OCI-LY3 (cell line): ENCODE results near the gene RUSF1.

Experiments used
- H2AFZ ChIP-seq: fragments of 200-600, 300-600 bp; shearing (Covaris generic); 2 replicates; pipeline ENCODE4 v1.6.0; 2014; ENCODE audit warnings: antibody characterized with exemption, low read depth, low read length
- H3K27ac ChIP-seq: fragments of 200-600, 300-600 bp; sonication (generic); 2 replicates; pipeline ENCODE4 v1.5.1; 2014; ENCODE audit warnings: mild to moderate bottlenecking, low read length, moderate library complexity, mixed read lengths
- H3K27me3 ChIP-seq: fragments of 200-600, 300-600 bp; sonication (generic); 2 replicates; pipeline ENCODE4 v1.6.1; 2014; ENCODE audit warnings: low read depth, low read length, mixed read lengths
- H3K36me3 ChIP-seq: fragments of 200-600, 300-600 bp; sonication (generic); replicated peaks from 2 replicates; pipeline ENCODE3; 2014; ENCODE audit warnings: low read depth, low read length, mixed read lengths
- H3K4me1 ChIP-seq: fragments of 300-600, 200-600 bp; sonication (generic); 2 replicates; pipeline ENCODE4 v1.6.1; 2014; ENCODE audit warnings: low read length, mixed read lengths
- H3K4me2 ChIP-seq: fragments of 200-600, 300-600 bp; sonication (generic); 2 replicates; pipeline ENCODE4 v1.6.1; 2014; ENCODE audit warnings: low read length, mixed read lengths
- H3K4me3 ChIP-seq: fragments of 300-600, 200-600 bp; sonication (generic); 2 replicates; pipeline ENCODE4 v1.5.1; 2014; ENCODE audit warnings: antibody characterized with exemption, mild to moderate bottlenecking, low read length, moderate library complexity
- H3K79me2 ChIP-seq: fragments of 300-600, 200-600 bp; shearing (Covaris generic); 2 replicates; pipeline ENCODE4 v1.6.1; 2014; ENCODE audit warnings: mild to moderate bottlenecking, low read length, mixed read lengths
- H3K9ac ChIP-seq: fragments of 300-600, 200-600 bp; shearing (Covaris generic); 2 replicates; pipeline ENCODE4 v1.6.0; 2014; ENCODE audit warnings: mild to moderate bottlenecking, low read length, moderate library complexity
- H3K9me3 ChIP-seq: fragments of 200-600, 300-600 bp; shearing (Covaris generic); 2 replicates; pipeline ENCODE4 v1.6.1; 2014; ENCODE audit warnings: low read length, mixed read lengths; ENCODE audit not compliant: insufficient read depth
- H4K20me1 ChIP-seq: fragments of 200-600, 300-600 bp; sonication (generic); 2 replicates; pipeline ENCODE4 v1.6.1; 2016; ENCODE audit warnings: low read length, mixed read lengths; ENCODE audit not compliant: insufficient read depth
- CTCF ChIP-seq: fragments of 200-600, 300-600 bp; sonication (generic); IDR thresholded peaks from 2 replicates; pipeline ENCODE4 v1.5.1; 2014; ENCODE audit warnings: antibody characterized with exemption, low read length, low read depth
- EZH2phosphoT487 ChIP-seq: fragments of 200-600 bp; shearing (Covaris generic); IDR thresholded peaks from 2 replicates; pipeline ENCODE4 v1.6.1; 2018; ENCODE audit warnings: antibody characterized with exemption, mixed run types, low read depth

Gene RUSF1

GRCh38 chr16:31456988-31457360 lies 51.2 kb downstream of the RUSF1 start:
- Histone ChIP-seq H3K4me2 (no peak overlapping the region), H3K27me3 (no peaks in the 10 kb centered on the region), H3K4me3 (no peak overlapping the region), H3K36me3 (peaks cover 16% of the 10 kb centered on the region), H3K79me2 (peaks cover 39% of the 10 kb centered on the region), H3K27ac (no peak overlapping the region), H3K4me1 (peaks cover 13% of the 10 kb centered on the region), H2AFZ (no peak overlapping the region), H3K9me3 (no peaks in the 10 kb centered on the region), H4K20me1 (peaks cover 22% of the 10 kb centered on the region), H3K9ac (no peak overlapping the region)
- TF ChIP-seq CTCF (no peak), EZH2phosphoT487 (no peak)

GRCh38 chr16:31455601-31456314 lies 52.4 kb downstream of the RUSF1 start:
- Histone ChIP-seq H3K27ac (no peak overlapping the region), H3K79me2 (peaks cover 39% of the 10 kb centered on the region), H3K27me3 (no peaks in the 10 kb centered on the region), H3K4me1 (peaks cover 16% of the 10 kb centered on the region), H3K9me3 (no peaks in the 10 kb centered on the region), H3K4me2 (no peak overlapping the region), H4K20me1 (peaks cover 22% of the 10 kb centered on the region), H2AFZ (no peak overlapping the region), H3K9ac (no peak overlapping the region), H3K36me3 (peaks cover 16% of the 10 kb centered on the region), H3K4me3 (no peak overlapping the region)
- TF ChIP-seq EZH2phosphoT487 (no peak), CTCF (peak; percentile 41; the same call in 1 of the 2 replicates)

GRCh38 chr16:31453255-31454204 lies 54.7 kb downstream of the RUSF1 start:
- H3K27ac ChIP-seq, result no peak overlapping the region
- no peak overlapping the region for H3K4me3 ChIP-seq
- peaks cover 16% of the 10 kb centered on the region for H3K36me3 ChIP-seq
- H3K27me3 ChIP-seq, result no peaks in the 10 kb centered on the region
- no peak overlapping the region for H3K9ac ChIP-seq
- H3K9me3 ChIP-seq, result no peaks in the 10 kb centered on the region
- no peak overlapping the region for H3K4me2 ChIP-seq
- H3K79me2 ChIP-seq, result peaks cover 35% of the 10 kb centered on the region
- peaks cover 11% of the 10 kb centered on the region for H3K4me1 ChIP-seq
- H2AFZ ChIP-seq, result no peak overlapping the region
- peaks cover 22% of the 10 kb centered on the region for H4K20me1 ChIP-seq
- TF ChIP-seq EZH2phosphoT487 (no peak), CTCF (no peak)

GRCh38 chr16:31452631-31453106 lies 55.5 kb downstream of the RUSF1 start:
- H2AFZ ChIP-seq, result no peak overlapping the region
- TF ChIP-seq EZH2phosphoT487, result no peak
- TF ChIP-seq CTCF, result no peak
- peaks cover 10% of the 10 kb centered on the region for H3K36me3 ChIP-seq
- H3K9ac ChIP-seq, result no peak overlapping the region
- peaks cover 4% of the 10 kb centered on the region for H3K4me1 ChIP-seq
- H3K4me2 ChIP-seq, result no peak overlapping the region
- peaks cover 17% of the 10 kb centered on the region for H4K20me1 ChIP-seq
- peaks cover 27% of the 10 kb centered on the region for H3K79me2 ChIP-seq
- no peaks in the 10 kb centered on the region for H3K27me3 ChIP-seq
- no peak overlapping the region for H3K4me3 ChIP-seq
- H3K9me3 ChIP-seq, result no peaks in the 10 kb centered on the region
- H3K27ac ChIP-seq, result no peak overlapping the region
